ENCODE data around the gene TXNL1.

Gene TXNL1

DNA sequence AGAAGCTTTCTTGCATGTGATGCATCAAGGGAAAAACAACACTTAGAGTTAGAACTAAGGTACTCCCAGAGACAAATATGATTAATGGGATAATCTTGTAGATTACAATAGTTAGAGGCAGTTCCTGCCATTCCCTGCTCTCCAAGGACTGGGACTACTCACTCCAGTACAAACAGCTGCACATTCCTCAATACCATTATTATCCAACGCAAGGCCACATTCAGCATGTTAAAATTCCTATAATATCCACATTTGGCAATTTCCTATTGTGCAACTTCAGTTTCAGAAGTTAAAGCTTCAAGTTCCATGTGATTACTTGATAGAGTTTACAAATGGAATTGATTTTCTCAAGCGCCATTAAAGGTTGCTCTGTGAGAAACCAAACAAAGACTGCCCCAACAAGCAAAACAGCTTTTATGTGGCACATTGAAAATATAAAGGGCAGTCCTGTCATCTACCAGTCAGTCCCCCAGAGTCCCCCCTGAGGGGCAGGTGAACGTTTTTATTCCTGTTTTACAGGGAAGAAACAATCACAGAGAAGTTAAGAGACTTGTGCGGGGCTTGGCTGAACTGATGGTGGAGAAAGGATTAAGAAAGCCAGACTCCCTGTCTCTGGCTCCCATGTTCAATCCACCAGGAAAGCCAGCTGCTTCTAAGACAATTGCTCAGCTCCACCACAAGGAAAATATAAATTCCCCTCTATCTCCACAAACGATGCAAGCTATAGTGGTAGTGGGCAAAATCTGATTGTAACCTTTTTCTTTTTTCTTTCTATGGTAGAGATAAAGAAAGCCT is 72.6 kb downstream of the TXNL1 start:
- FAIRE-seq: no peak

DNA sequence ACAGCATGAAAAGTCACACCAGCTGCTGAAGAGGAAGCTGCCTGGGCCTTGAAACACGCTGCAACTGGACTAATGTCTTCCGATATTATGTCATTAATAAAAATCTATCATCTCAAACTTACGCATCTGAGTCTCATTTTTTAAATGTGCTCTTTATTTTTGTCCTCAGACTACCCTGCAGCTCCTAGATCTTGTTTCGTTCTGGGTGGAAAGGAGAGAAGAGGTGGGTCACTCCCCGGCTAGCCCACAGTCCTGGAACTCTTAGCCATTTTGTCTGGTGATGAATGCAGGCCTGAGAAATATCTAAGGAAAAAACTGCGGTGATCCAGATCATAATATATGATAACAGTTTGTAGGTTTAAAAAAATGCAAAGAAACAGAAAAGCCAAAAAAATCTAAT is 73.3 kb downstream of the TXNL1 start:
- no peak for FAIRE-seq

DNA sequence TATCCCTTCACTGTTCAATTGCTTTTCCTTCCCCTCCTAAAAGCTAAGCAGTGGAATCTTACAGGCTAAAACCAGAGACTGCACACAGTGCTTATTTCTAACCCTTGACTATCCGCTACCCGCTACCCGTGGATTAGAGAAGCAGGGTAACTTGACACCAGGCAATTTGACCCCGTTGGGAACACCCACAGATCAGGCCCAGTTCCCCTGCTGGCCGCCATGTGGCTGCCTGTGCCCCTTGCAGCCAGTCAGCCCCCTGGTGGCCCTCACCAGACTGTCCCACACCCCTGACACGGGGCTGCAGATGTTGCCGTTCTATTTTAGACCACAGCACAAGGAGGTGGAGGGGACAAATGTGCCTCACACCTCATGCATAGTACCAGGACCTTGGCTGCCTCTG is 74.8 kb downstream of the TXNL1 start:
- FAIRE-seq: no peak

DNA sequence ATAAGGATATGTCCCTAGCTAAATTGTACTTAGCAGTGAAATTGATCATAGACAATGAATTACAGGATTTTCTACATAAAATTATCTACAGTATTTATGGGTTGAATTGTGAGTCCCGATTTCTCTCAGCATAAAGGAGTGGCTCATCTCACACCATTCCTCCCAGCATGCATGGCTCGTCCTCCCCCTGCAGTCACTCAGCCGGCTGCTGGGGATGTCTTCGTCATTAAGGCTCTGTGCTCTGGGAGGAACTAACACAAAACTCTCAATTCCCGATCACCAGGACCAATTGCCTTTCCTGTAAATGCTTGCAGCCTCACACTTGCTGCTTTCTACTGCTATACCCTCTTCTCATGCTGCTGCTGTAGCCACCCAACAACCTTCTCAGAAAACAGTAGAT is 75.9 kb downstream of the TXNL1 start:
- FAIRE-seq: no peak

DNA sequence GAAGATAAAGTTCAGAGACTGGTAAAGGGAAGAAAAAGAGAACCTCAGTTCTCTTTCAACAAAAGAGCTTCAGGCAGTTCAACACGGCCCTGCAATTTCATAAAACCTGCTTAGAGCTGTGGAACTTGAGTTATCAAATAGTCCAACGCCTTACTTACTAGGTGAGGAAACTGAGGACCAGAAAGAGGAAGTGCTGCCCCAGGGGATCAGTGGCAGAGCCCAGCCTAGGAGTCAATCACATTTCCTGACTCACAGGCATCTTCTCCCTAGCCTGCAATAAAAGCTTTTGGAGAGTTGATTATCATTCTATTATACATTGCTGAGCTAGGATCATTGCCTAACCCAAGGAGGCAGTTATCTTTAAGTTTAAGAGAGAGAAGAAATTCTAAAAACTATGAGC is 77.4 kb downstream of the TXNL1 start:
- no peak for FAIRE-seq

DNA sequence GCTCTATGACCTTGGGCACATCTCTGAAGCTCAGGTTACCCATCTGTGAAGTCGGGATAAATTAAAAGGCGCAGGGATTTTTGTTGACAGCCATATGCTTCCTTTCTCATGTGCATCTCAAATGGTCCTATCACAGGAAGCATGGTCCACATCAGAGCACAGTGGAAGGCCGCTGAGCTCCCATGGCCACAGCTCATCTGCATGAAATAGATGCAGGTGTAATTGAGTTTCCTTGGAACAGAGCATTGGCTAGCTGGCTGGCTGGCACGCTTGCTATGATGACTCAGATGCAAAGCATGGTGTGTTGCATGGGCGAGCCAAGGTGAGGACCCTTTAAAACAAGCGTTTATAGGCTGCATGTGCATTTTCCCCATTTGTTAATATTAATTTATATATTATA is 79.3 kb downstream of the TXNL1 start:
- no peak for FAIRE-seq

DNA sequence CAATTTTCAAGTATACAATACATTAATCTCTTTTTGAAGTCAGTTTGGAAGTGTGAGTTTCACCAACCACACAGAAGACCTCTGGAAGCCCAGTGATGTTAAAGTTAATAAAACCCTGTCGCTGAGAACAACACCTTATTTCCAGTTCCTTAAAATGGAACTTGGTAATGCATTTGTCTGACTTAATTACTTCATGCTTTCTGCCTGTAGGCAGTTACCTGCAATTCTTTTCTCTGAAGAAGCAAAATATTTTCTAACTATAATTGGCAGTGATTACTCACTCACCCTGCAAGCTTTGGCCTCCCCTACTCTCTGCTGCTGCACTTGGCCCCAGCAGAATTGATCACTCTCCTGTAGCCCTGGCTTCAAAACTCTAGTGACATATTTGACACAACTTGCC is 81.5 kb downstream of the TXNL1 start:
- FAIRE-seq: no peak

DNA sequence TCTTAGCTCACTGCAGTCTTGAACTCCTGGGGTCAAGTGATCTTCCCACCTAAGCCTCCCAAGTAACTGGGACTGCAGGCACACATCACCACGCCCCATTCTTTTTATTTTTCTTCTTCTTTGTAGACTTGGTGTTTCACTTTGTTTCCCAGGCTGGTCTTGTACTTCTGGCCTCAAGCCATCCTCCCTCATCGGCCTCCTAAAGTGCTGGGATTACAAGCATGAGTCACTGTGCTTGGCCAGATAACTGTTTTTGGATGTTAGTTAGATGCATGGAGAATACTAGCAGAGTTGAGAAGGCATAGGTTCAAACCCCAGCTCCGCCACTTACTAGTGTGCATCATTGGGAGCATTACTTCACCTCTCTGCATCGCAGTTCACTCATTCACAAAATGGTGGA is 88.3 kb downstream of the TXNL1 start:
- FAIRE-seq: no peak

All from endometrium (tissue), 2 donors.